Uterus (tissue), 2 donors: ENCODE data around the gene RNF169.
"Not testable (repeated sequence)": the region's sequence is repeated elsewhere in the genome, so short reads cannot be mapped to it uniquely, and the experiment has no call there.

Experiments
- CTCF ChIP-seq, 4 experiments: fragments of 200-600 bp in 2 of 4; fragments of 450-650 bp in 2 of 4; sonication (generic) in 2 of 4; IDR thresholded peaks; one replicate each; pipeline ENCODE4 v1.5.1; 2016 to 2019; ENCODE audit warnings: antibody characterized with exemption in 4 of 4, mild to moderate bottlenecking in 2 of 4, moderate library complexity in 1 of 4
- POLR2A ChIP-seq, 2 donors: fragments of 450-650 bp; IDR thresholded peaks; one replicate each; pipeline ENCODE4 v1.6.1; 2016; ENCODE audit warnings: antibody characterized with exemption in 2 of 2, mild to moderate bottlenecking in 1 of 2, moderate library complexity in 1 of 2

GRCh38 chr11:74768172-74768651, 19.6 kb downstream of the RNF169 start:
- not testable (repeated sequence) for TF ChIP-seq CTCF, POLR2A (IDR thresholded peaks at IDR 0.05)
